ENCODE results near the gene DIO1. TPM values are rescaled to one million over a fixed set of nuclear protein-coding genes. Genes with fewer than 3 reads are reported as not detected.
A peak's percentile ranks its signal among the peaks of the same experiment; 100 is the strongest.
"Not testable (repeated sequence)": the region's sequence is repeated elsewhere in the genome, so short reads cannot be mapped to it uniquely, and the experiment has no call there.

Gene DIO1
- total RNA-seq, 2 donors from 2014 or later: not detected

- TF ChIP-seq, protein P1, sequence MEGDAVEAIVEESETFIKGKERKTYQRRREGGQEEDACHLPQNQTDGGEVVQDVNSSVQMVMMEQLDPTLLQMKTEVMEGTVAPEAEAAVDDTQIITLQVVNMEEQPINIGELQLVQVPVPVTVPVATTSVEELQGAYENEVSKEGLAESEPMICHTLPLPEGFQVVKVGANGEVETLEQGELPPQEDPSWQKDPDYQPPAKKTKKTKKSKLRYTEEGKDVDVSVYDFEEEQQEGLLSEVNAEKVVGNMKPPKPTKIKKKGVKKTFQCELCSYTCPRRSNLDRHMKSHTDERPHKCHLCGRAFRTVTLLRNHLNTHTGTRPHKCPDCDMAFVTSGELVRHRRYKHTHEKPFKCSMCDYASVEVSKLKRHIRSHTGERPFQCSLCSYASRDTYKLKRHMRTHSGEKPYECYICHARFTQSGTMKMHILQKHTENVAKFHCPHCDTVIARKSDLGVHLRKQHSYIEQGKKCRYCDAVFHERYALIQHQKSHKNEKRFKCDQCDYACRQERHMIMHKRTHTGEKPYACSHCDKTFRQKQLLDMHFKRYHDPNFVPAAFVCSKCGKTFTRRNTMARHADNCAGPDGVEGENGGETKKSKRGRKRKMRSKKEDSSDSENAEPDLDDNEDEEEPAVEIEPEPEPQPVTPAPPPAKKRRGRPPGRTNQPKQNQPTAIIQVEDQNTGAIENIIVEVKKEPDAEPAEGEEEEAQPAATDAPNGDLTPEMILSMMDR (IDR thresholded peaks at IDR 0.05): no peak
- Histone ChIP-seq H3K9me3 (no peaks in the 10 kb centered on the region), H3K36me3 (peaks cover 47% of the 10 kb centered on the region), H3K27ac (no peak overlapping the region), H3K4me1 (ENCODE audit: control insufficient read depth in 1 of 2, low read depth in 2 of 2) (no peaks in the 10 kb centered on the region), H3K4me3 (no peak overlapping the region), H3K27me3 (replicated peaks; ENCODE audit: insufficient read depth) (no peaks in the 10 kb centered on the region)
- no peak for DNase-seq (ENCODE audit: low spot score)
- ATAC-seq (ENCODE audit: insufficient number of reproducible peaks, low FRiP score, low read depth): no peak
Observed at GRCh38 chr1:53871773-53872484, 22.1 kb upstream of the DIO1 start.

GRCh38 chr1:53875150-53875549 lies 18.8 kb upstream of the DIO1 start:
- not testable (repeated sequence) for ATAC-seq (ENCODE audit: insufficient number of reproducible peaks, low FRiP score, low read depth); DNase-seq (ENCODE audit: low spot score)

DNA sequence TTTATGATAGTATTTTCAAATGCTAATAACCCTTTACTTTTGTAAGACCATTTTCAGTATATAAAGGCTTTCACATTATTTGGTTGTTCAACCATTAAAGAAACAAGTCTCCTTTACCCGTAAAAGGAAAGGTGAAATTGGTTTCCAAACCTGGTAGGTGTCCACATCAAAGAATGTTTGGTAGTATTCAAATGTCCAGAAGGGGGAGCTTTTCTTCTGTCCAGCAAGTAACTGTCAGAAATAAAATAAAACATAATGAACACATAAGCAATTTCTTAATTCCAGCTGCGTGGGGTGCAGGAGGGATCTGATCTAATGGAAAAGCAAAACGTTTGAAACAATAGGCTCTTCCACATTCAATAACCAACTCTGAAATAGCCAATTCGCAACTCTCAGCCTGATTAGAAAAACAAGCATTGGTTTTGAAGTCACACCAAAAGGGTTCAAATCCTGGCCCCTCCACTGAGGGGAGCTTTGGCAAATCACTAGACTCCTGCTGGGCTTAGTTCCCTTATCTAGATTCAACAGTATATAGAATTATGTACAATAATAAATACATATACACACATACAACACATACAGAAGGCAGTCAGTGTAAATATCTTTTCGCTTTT lies 15.4 kb upstream of the DIO1 start:
- Histone ChIP-seq H3K9me3 (no peaks in the 10 kb centered on the region), H3K27me3 (replicated peaks; ENCODE audit: insufficient read depth) (no peaks in the 10 kb centered on the region), H3K4me3 (no peak overlapping the region), H3K36me3 (peaks cover 47% of the 10 kb centered on the region), H3K4me1 (ENCODE audit: control insufficient read depth in 1 of 2, low read depth in 2 of 2) (no peaks in the 10 kb centered on the region), H3K27ac (no peak overlapping the region)
- ATAC-seq (ENCODE audit: insufficient number of reproducible peaks, low FRiP score, low read depth) (no peak), DNase-seq (ENCODE audit: low spot score) (no peak)
- TF ChIP-seq, protein P1 (IDR thresholded peaks at IDR 0.05): peak; percentile 62

More at GRCh38 chr1:53875150-53875549, 18.8 kb upstream of the DIO1 start:
- H3K4me1 ChIP-seq (ENCODE audit: control insufficient read depth in 1 of 2, low read depth in 2 of 2); H3K27ac ChIP-seq; H3K9me3 ChIP-seq; H3K4me3 ChIP-seq; H3K27me3 ChIP-seq (replicated peaks; ENCODE audit: insufficient read depth): not testable (repeated sequence)
- H3K36me3 ChIP-seq: peaks cover 49% of the 10 kb centered on the region

- not testable (repeated sequence) for ATAC-seq (ENCODE audit: insufficient number of reproducible peaks, low FRiP score, low read depth); H3K4me1 ChIP-seq (ENCODE audit: control insufficient read depth in 1 of 2, low read depth in 2 of 2); H3K27ac ChIP-seq; DNase-seq (ENCODE audit: low spot score); H3K4me3 ChIP-seq; H3K27me3 ChIP-seq (replicated peaks; ENCODE audit: insufficient read depth); H3K9me3 ChIP-seq
- H3K36me3 ChIP-seq: peaks cover 34% of the 10 kb centered on the region
Observed at GRCh38 chr1:53881853-53882252, 12.1 kb upstream of the DIO1 start.

- peaks cover 21% of the 10 kb centered on the region for H3K36me3 ChIP-seq
- H3K27me3 ChIP-seq (replicated peaks; ENCODE audit: insufficient read depth); H3K4me3 ChIP-seq; ATAC-seq (ENCODE audit: insufficient number of reproducible peaks, low FRiP score, low read depth); H3K4me1 ChIP-seq (ENCODE audit: control insufficient read depth in 1 of 2, low read depth in 2 of 2); H3K9me3 ChIP-seq; H3K27ac ChIP-seq; DNase-seq (ENCODE audit: low spot score): not testable (repeated sequence)
Observed at GRCh38 chr1:53883600-53883999, 10.4 kb upstream of the DIO1 start.

GRCh38 chr1:53888681-53889080 lies 5.3 kb upstream of the DIO1 start:
- Histone ChIP-seq H3K4me3 (peak overlapping the region; percentile 90), H3K27ac (peak overlapping the region; percentile 78 to 85), H3K9me3 (no peaks in the 10 kb centered on the region), H3K27me3 (replicated peaks; ENCODE audit: insufficient read depth) (no peaks in the 10 kb centered on the region), H3K36me3 (peaks cover 4% of the 10 kb centered on the region), H3K4me1 (ENCODE audit: control insufficient read depth in 1 of 2, low read depth in 2 of 2) (peaks cover 7 to 22% of the 10 kb centered on the region in 2 donors)
- TF ChIP-seq, protein P1 (IDR thresholded peaks at IDR 0.05): no peak
- no peak for ATAC-seq (ENCODE audit: insufficient number of reproducible peaks, low FRiP score, low read depth)
- no peak for DNase-seq (ENCODE audit: low spot score)

Measured in thoracic aorta (tissue), 2 donors.